ENCODE measurements around the gene UTS2B.

UTS2B gene

GRCh38 chr3:191350396-191351090, 20.2 kb upstream of the UTS2B start:
- no peak for DNase-seq

- DNase-seq: no peak
Observed at GRCh38 chr3:191348098-191348497, 17.8 kb upstream of the UTS2B start.

- no peak for DNase-seq
Observed at GRCh38 chr3:191347228-191347627, 16.9 kb upstream of the UTS2B start.

- no peak for DNase-seq
Observed at GRCh38 chr3:191345334-191345733, 15.0 kb upstream of the UTS2B start.

GRCh38 chr3:191343913-191344312, 13.6 kb upstream of the UTS2B start:
- no peak for DNase-seq

- DNase-seq: no peak
Observed at GRCh38 chr3:191343115-191343514, 12.8 kb upstream of the UTS2B start.

GRCh38 chr3:191342411-191342810, 12.1 kb upstream of the UTS2B start:
- DNase-seq: no peak

- no peak for DNase-seq
Observed at GRCh38 chr3:191342006-191342405, 11.7 kb upstream of the UTS2B start.

GRCh38 chr3:191340966-191341365, 10.6 kb upstream of the UTS2B start:
- no peak for DNase-seq

GRCh38 chr3:191340351-191340750, 10.0 kb upstream of the UTS2B start:
- no peak for DNase-seq

GRCh38 chr3:191339316-191339917, 9.1 kb upstream of the UTS2B start:
- no peak for DNase-seq

GRCh38 chr3:191338177-191338488, 7.8 kb upstream of the UTS2B start:
- no peak for DNase-seq

GRCh38 chr3:191336833-191337232, 6.5 kb upstream of the UTS2B start:
- DNase-seq: no peak

GRCh38 chr3:191334346-191334893, 4.1 kb upstream of the UTS2B start:
- no peak for DNase-seq

GRCh38 chr3:191333298-191333880, 3.1 kb upstream of the UTS2B start:
- DNase-seq: no peak

- DNase-seq: no peak
Observed at GRCh38 chr3:191331388-191331787, 1.1 kb upstream of the UTS2B start.

GRCh38 chr3:191330530-191331048, 263 bp upstream of the UTS2B start:
- DNase-seq: no peak

GRCh38 chr3:191328962-191329653, 1.2 kb downstream of the UTS2B start, which contains the start of gene CCDC50:
Gene CCDC50, plus strand, starts transcription at chr3:191329394. Its CDS starts 281 bp downstream, at chr3:191329675.
- peak; percentile 31 for DNase-seq

GRCh38 chr3:191328383-191328961, 1.9 kb downstream of the UTS2B start:
- no peak for DNase-seq

GRCh38 chr3:191327526-191327925, 2.8 kb downstream of the UTS2B start:
- DNase-seq: no peak

GRCh38 chr3:191324936-191325335, 5.4 kb downstream of the UTS2B start:
- no peak for DNase-seq

- DNase-seq: no peak
Observed at GRCh38 chr3:191321019-191321767, 9.1 kb downstream of the UTS2B start.

All from stimulated activated CD4-positive, alpha-beta T cell treated with anti-CD3 and anti-CD28 coated beads, Interleukin-4, amount 100 ng/mL, for 1 hour (primary cell).